GM23248 (cell line): ENCODE data around the gene PIAS1.

Experiments used
- EZH2 ChIP-seq: fragments of 200-600 bp; sonication (generic); IDR thresholded peaks from 2 replicates; pipeline ENCODE4 v1.6.1; 2018; ENCODE audit warnings: antibody characterized with exemption, mild to moderate bottlenecking; ENCODE audit not compliant: insufficient read depth, poor library complexity, severe bottlenecking
- EZH2phosphoT487 ChIP-seq: fragments of 200-600 bp; sonication (generic); IDR thresholded peaks from 2 replicates; pipeline ENCODE4 v1.6.1; 2018; ENCODE audit warnings: antibody characterized with exemption, moderate library complexity, mild to moderate bottlenecking, low read depth; ENCODE audit not compliant: insufficient read depth

- TF ChIP-seq EZH2phosphoT487 (no peak), EZH2 (no peak)
These were observed 119.0 kb downstream of the PIAS1 start for GRCh38 chr15:68173119-68173518.
